GM10248 (cell line): ENCODE results near the gene FBXW4.

Experiments used
- CTCF ChIA-PET: fragments of 300-600 bp; sonication (Branson Sonifier 250); formaldehyde crosslinking; extraction: SDS; loops from one replicate; lab custom pipeline; 2021; ENCODE audit warnings: antibody characterized with exemption; lab: Yijun Ruan, JAX
- POLR2A ChIA-PET: fragments of 350-650 bp; sonication (Branson Sonifier 250); formaldehyde crosslinking; extraction: SDS; loops from one replicate; lab custom pipeline; 2020; ENCODE audit warnings: antibody characterized with exemption; lab: Yijun Ruan, JAX
- DNase-seq: peaks from one replicate; pipeline ENCODE4 v3.0.0; 2012; ENCODE audit errors: extremely low spot score
- CTCF ChIP-seq: IDR thresholded peaks from 2 replicates; pipeline ENCODE4 v1.5.1; 2012; ENCODE audit warnings: mild to moderate bottlenecking, low read depth; ENCODE audit errors: extremely low read depth, missing control alignments, control extremely low read depth

FBXW4 gene

GRCh38 chr10:101725296-101726114 is 30.5 kb upstream of the FBXW4 start:
- CTCF ChIA-PET: interaction anchor here (0.7 to 1.6 kb wide), 3 partner anchors 10 to 27 kb away, joined by 3 to 4 read pairs (median 3); no protein-coding TSS in a partner anchor
- POLR2A ChIA-PET: no interaction called here
- peak; percentile 50 for DNase-seq
- no peak for TF ChIP-seq CTCF

- ChIA-PET POLR2A (no interaction called here), CTCF (interaction anchor here (1.3 kb wide), 2 partner anchors 12 to 122 kb away, joined by 3 to 6 read pairs; no protein-coding TSS in a partner anchor)
- TF ChIP-seq CTCF: no peak
- DNase-seq: no peak
Measured at GRCh38 chr10:101724446-101724845, 29.5 kb upstream of the FBXW4 start.

- DNase-seq: no peak
- POLR2A ChIA-PET: no interaction called here
- CTCF ChIA-PET: no interaction called here
- TF ChIP-seq CTCF: no peak
Measured at GRCh38 chr10:101723176-101723575, 28.2 kb upstream of the FBXW4 start.

GRCh38 chr10:101721806-101722205 is 26.8 kb upstream of the FBXW4 start:
- no peak for TF ChIP-seq CTCF
- no peak for DNase-seq
- ChIA-PET CTCF (interaction anchor here (1.2 to 1.8 kb wide), 2 partner anchors 16 to 118 kb away, joined by 4 to 5 read pairs; no protein-coding TSS in a partner anchor), POLR2A (no interaction called here)

GRCh38 chr10:101720606-101721230 is 25.7 kb upstream of the FBXW4 start:
- no peak for TF ChIP-seq CTCF
- ChIA-PET POLR2A (no interaction called here), CTCF (interaction anchor here (1.8 kb wide), 1 partner anchor 117 kb away, joined by 5 read pairs; no protein-coding TSS in a partner anchor)
- no peak for DNase-seq

GRCh38 chr10:101718690-101719275 is 23.8 kb upstream of the FBXW4 start:
- ChIA-PET POLR2A (no interaction called here), CTCF (interaction anchor here (1.0 to 3.9 kb wide), 4 partner anchors 14 to 252 kb away, joined by 4 to 12 read pairs (median 4); no protein-coding TSS in a partner anchor)
- TF ChIP-seq CTCF: no peak
- no peak for DNase-seq
